ENCODE results near the gene MET. TPM values are rescaled to one million over a fixed set of nuclear protein-coding genes. Genes with fewer than 3 reads are reported as not detected.

MET gene
- total RNA-seq, 4 donors from 2014 or later: 15.9 to 36.8 (median 28.7) TPM

GRCh38 chr7:116799916-116800315, 127.9 kb downstream of the MET start:
- no peaks in the 10 kb centered on the region for H3K9me3 ChIP-seq
- no peak overlapping the region for H3K4me3 ChIP-seq
- H3K4me1 ChIP-seq: peaks cover 32 to 42% of the 10 kb centered on the region in 2 donors
- intact Hi-C loops (cut with DNase I; ENCODE audit: low total_unique reads) (loop anchor here (5.0 kb wide), 1 partner anchor 83 kb away; no protein-coding TSS in a partner anchor), in situ Hi-C loops (cut with MboI; ENCODE audit: low sequenced_read_pairs in 4 of 4) (loop anchor here in 3 of 4 donors (5.0 to 25.0 kb wide), 2 partner anchors 133 to 638 kb away; no protein-coding TSS in a partner anchor)
- H3K36me3 ChIP-seq: peaks cover 0 to 12% of the 10 kb centered on the region in 2 donors
- H3K27me3 ChIP-seq: no peaks in the 10 kb centered on the region
- no peak for DNase-seq
- H3K27ac ChIP-seq: peak overlapping the region; percentile 81 to 93 (median 88)
- TF ChIP-seq POLR2A (IDR thresholded peaks at IDR 0.05): no peak
- TF ChIP-seq, protein P1, sequence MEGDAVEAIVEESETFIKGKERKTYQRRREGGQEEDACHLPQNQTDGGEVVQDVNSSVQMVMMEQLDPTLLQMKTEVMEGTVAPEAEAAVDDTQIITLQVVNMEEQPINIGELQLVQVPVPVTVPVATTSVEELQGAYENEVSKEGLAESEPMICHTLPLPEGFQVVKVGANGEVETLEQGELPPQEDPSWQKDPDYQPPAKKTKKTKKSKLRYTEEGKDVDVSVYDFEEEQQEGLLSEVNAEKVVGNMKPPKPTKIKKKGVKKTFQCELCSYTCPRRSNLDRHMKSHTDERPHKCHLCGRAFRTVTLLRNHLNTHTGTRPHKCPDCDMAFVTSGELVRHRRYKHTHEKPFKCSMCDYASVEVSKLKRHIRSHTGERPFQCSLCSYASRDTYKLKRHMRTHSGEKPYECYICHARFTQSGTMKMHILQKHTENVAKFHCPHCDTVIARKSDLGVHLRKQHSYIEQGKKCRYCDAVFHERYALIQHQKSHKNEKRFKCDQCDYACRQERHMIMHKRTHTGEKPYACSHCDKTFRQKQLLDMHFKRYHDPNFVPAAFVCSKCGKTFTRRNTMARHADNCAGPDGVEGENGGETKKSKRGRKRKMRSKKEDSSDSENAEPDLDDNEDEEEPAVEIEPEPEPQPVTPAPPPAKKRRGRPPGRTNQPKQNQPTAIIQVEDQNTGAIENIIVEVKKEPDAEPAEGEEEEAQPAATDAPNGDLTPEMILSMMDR (IDR thresholded peaks at IDR 0.05 in 4 of 5, conservative IDR thresholded peaks at IDR 0.05 in 1 of 5): no peak
- no peak for ATAC-seq

GRCh38 chr7:116800594-116800993, 128.6 kb downstream of the MET start:
- peak; percentile 8 to 28 for ATAC-seq
- no peak for TF ChIP-seq POLR2A (IDR thresholded peaks at IDR 0.05)
- DNase-seq: peak; percentile 36 to 40
- intact Hi-C loops (cut with DNase I; ENCODE audit: low total_unique reads): loop anchor here (5.0 kb wide), 1 partner anchor 83 kb away; no protein-coding TSS in a partner anchor
- Histone ChIP-seq H3K9me3 (no peaks in the 10 kb centered on the region), H3K4me3 (no peak overlapping the region), H3K27me3 (no peaks in the 10 kb centered on the region), H3K27ac (peak overlapping the region; percentile 81 to 93 (median 88)), H3K36me3 (peaks cover 0 to 10% of the 10 kb centered on the region in 2 donors), H3K4me1 (peaks cover 38 to 45% of the 10 kb centered on the region in 2 donors)
- in situ Hi-C loops (cut with MboI; ENCODE audit: low sequenced_read_pairs in 4 of 4): loop anchor here in 3 of 4 donors (5.0 to 25.0 kb wide), 2 partner anchors 133 to 638 kb away; no protein-coding TSS in a partner anchor

GRCh38 chr7:116801092-116801710, 129.2 kb downstream of the MET start:
- H3K4me3 ChIP-seq: no peak overlapping the region
- peak overlapping the region; percentile 81 to 93 (median 88) for H3K27ac ChIP-seq
- ATAC-seq: peak in 1 of 2 donors; percentile 19
- intact Hi-C loops (cut with DNase I; ENCODE audit: low total_unique reads): loop anchor here (5.0 kb wide), 1 partner anchor 84 kb away; no protein-coding TSS in a partner anchor
- in situ Hi-C loops (cut with MboI; ENCODE audit: low sequenced_read_pairs in 4 of 4): loop anchor here in 3 of 4 donors (5.0 to 25.0 kb wide), 2 partner anchors 134 to 639 kb away; no protein-coding TSS in a partner anchor
- H3K36me3 ChIP-seq: peaks cover 0 to 4% of the 10 kb centered on the region in 2 donors
- H3K4me1 ChIP-seq: peaks cover 44 to 51% of the 10 kb centered on the region in 2 donors
- no peaks in the 10 kb centered on the region for H3K27me3 ChIP-seq
- TF ChIP-seq POLR2A (IDR thresholded peaks at IDR 0.05): no peak
- TF ChIP-seq, protein P1 (IDR thresholded peaks at IDR 0.05 in 4 of 5, conservative IDR thresholded peaks at IDR 0.05 in 1 of 5): no peak
- no peak for DNase-seq
- H3K9me3 ChIP-seq: no peaks in the 10 kb centered on the region

DNA sequence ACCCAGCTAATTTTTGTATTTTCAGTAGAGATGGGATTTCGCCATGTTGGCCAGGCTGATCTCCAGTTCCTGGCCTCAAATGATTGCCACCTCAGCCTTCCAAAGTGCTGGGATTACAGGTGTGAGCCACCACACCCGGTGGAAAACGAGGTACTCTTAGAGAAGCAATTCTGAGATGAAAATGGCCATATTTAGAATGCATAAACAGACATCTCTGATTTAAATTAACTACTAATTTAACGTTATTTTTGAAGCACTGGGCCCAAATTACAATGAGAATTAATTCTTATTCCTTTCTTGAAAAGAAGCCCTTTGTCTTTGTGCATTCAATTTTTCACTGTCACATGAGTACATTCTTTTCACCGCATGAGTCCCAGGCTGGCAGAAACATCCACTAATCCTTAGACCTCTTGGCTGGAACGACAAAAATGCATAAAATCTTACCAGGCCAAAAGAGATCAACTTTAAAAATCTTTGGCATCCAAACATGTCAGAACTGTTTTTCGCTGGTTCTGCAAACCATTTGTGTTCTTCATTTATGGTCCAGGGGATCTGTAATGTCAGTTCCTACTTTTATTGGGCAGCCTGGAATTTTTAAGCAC, 130.2 kb downstream of the MET start:
- Histone ChIP-seq H3K4me3 (no peak overlapping the region), H3K27me3 (no peaks in the 10 kb centered on the region), H3K36me3 (no peaks in the 10 kb centered on the region), H3K27ac (peak overlapping the region; percentile 81 to 93 (median 88)), H3K9me3 (no peaks in the 10 kb centered on the region), H3K4me1 (peaks cover 45 to 52% of the 10 kb centered on the region in 2 donors)
- in situ Hi-C loops (cut with MboI; ENCODE audit: low sequenced_read_pairs in 4 of 4) (loop anchor here in 3 of 4 donors (5.0 to 25.0 kb wide), 2 partner anchors 135 to 640 kb away; no protein-coding TSS in a partner anchor), intact Hi-C loops (cut with DNase I; ENCODE audit: low total_unique reads) (loop anchor here (5.0 kb wide), 1 partner anchor 85 kb away; no protein-coding TSS in a partner anchor)
- no peak for ATAC-seq
- TF ChIP-seq, protein P1 (IDR thresholded peaks at IDR 0.05 in 4 of 5, conservative IDR thresholded peaks at IDR 0.05 in 1 of 5): no peak
- no peak for TF ChIP-seq POLR2A (IDR thresholded peaks at IDR 0.05)
- DNase-seq: no peak

All from gastrocnemius medialis (tissue), 4 donors.